Smooth muscle cell (in vitro differentiated cells): ENCODE measurements around the gene MYOM1. TPM values are rescaled to one million over a fixed set of nuclear protein-coding genes. Genes with fewer than 3 reads are reported as not detected.
"Not testable (repeated sequence)": the region's sequence is repeated elsewhere in the genome, so short reads cannot be mapped to it uniquely, and the experiment has no call there.

Experiments used
- DNase-seq: peaks from one replicate; lab custom pipeline; 2025; ENCODE audit not compliant: unreplicated experiment; lab: John Stamatoyannopoulos, UW
- H2AFZ ChIP-seq: fragments of 200-600 bp; sonication (generic); 2 replicates; pipeline ENCODE4 v1.6.0; 2016; ENCODE audit warnings: antibody characterized with exemption, low read depth, mild to moderate bottlenecking
- H3F3A ChIP-seq: fragments of 200-600 bp; sonication (generic); 2 replicates; pipeline ENCODE4 v1.6.0; 2017; ENCODE audit warnings: antibody characterized with exemption, low read depth
- H3K27ac ChIP-seq: fragments of 200-600 bp; sonication (generic); 2 replicates; pipeline ENCODE4 v1.5.1; 2016; ENCODE audit warnings: low read depth, mild to moderate bottlenecking
- H3K27me3 ChIP-seq: fragments of 200-600 bp; sonication (generic); 2 replicates; pipeline ENCODE4 v1.6.1; 2016; ENCODE audit warnings: low read depth, mild to moderate bottlenecking
- H3K36me3 ChIP-seq: fragments of 200-600 bp; sonication (generic); 2 replicates; pipeline ENCODE4 v1.5.1; 2016; ENCODE audit warnings: low read depth
- H3K4me1 ChIP-seq: fragments of 200-600 bp; sonication (generic); 2 replicates; pipeline ENCODE4 v1.5.1; 2016; ENCODE audit warnings: low read depth
- H3K4me2 ChIP-seq: fragments of 200-600 bp; sonication (generic); 2 replicates; pipeline ENCODE4 v1.6.0; 2016; ENCODE audit warnings: mild to moderate bottlenecking
- H3K4me3 ChIP-seq: fragments of 200-600 bp; sonication (generic); 2 replicates; pipeline ENCODE4 v1.5.1; 2016; ENCODE audit warnings: mild to moderate bottlenecking
- H3K79me2 ChIP-seq: fragments of 200-600 bp; sonication (generic); 2 replicates; pipeline ENCODE4 v1.6.0; 2016; ENCODE audit warnings: low read depth, mild to moderate bottlenecking
- H3K9ac ChIP-seq: fragments of 200-600 bp; sonication (generic); 2 replicates; pipeline ENCODE4 v1.6.0; 2016; ENCODE audit warnings: low read depth
- H3K9me3 ChIP-seq: fragments of 200-600 bp; sonication (generic); replicated peaks from 2 replicates; pipeline ENCODE4 v1.5.1; 2016; ENCODE audit warnings: low read depth
- H4K20me1 ChIP-seq: fragments of 200-600 bp; sonication (generic); 2 replicates; pipeline ENCODE4 v1.6.0; 2016; ENCODE audit warnings: low read depth
- CTCF ChIP-seq: fragments of 200-600 bp; sonication (generic); IDR thresholded peaks from 2 replicates; pipeline ENCODE4 v1.5.1; 2017; ENCODE audit warnings: borderline replicate concordance, mild to moderate bottlenecking, antibody characterized with exemption; ENCODE audit not compliant: insufficient read depth, poor library complexity, severe bottlenecking
- WGBS: methylation state at CpG from one replicate; pipeline ENCODE4 v1.1.7; 2016; ENCODE audit warnings: low lambda C conversion rate; 5-methylcytosine and 5-hydroxymethylcytosine counted together
- polyA plus RNA-seq: library from polyadenylated mRNA; unstranded; fragments of >200 nt; fragmentation: Nextera tagmentation; extraction: Ambion mirVana; gene quantifications from 2 replicates; pipeline ENCODE4 v1.2.1, GENCODE V29; 2016
- small RNA-seq: library from RNA; depleted of rRNA; stranded (forward); fragments of <200 nt; gene quantifications from one replicate; pipeline ENCODE3, GENCODE V24; 2014
- total RNA-seq: library from RNA; depleted of rRNA; stranded (reverse); fragments of >200 nt; gene quantifications from 2 replicates; pipeline ENCODE4 v1.2.3, GENCODE V29; 2014

The MYOM1 gene
- total and polyA plus RNA-seq, 2 experiments from 2014 or later = 0.40 to 0.87 TPM

DNA sequence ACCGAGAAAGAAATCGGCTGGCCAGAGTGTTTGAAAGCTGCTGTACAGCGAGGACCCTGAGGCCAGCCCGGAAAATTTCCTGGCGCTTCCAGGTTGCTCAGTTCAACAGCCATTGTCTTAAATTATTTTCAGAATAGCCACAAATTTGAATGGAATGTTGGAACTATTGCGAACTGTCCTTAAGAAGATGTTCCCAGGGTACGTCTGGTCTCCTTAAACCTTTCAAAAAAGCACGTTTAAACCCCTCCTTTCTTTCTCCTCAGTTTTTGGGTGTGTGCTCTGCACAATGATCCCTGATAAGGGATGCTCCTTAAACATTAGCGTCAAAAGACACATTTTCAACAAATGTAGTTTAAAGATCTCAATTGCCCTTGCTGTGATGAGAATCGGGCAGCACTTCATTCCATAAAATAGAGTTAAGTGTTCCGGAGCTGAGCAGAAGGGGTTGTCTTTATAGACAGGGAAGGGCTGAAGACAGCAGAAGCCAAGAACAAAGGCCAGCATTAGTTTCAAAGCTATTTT, 192.3 kb downstream of the MYOM1 start:
- no peak overlapping the region for H3K27ac ChIP-seq
- 67% methylated on average over 11 of the region's 11 CpGs for WGBS
- no peak for TF ChIP-seq CTCF
- H3K4me2 ChIP-seq = no peak overlapping the region
- no peaks in the 10 kb centered on the region for H3K79me2 ChIP-seq
- DNase-seq = no peak
- no peak overlapping the region for H3K9ac ChIP-seq
- H3K27me3 ChIP-seq = no peaks in the 10 kb centered on the region
- peaks cover 5% of the 10 kb centered on the region for H3F3A ChIP-seq
- H4K20me1 ChIP-seq = no peaks in the 10 kb centered on the region
- H3K36me3 ChIP-seq = no peaks in the 10 kb centered on the region
- H3K4me1 ChIP-seq = peaks cover 14% of the 10 kb centered on the region
- H3K4me3 ChIP-seq = no peak overlapping the region
- H3K9me3 ChIP-seq = no peaks in the 10 kb centered on the region
- peak overlapping the region; percentile 69 for H2AFZ ChIP-seq

DNA sequence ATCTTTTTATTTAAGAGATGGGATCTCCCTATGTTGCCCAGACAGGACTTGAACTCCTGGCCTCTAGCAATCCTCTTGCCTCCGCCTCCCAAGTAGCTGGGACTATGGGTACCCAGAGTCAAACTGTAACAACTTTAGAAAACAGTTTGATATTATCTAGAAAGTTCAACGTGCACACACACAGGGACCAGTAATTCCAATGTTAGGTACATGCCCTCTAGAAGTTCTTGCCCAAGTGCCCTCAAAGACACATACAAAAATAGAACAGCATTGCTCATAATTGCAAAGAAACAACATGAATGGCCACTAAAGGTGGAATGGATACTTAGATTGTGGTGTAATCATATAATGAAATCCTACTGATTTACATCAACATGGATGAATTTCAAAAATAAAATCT, 194.2 kb downstream of the MYOM1 start:
- Histone ChIP-seq H3K27me3 (no peaks in the 10 kb centered on the region), H3K4me1 (peaks cover 14% of the 10 kb centered on the region), H3K36me3 (no peaks in the 10 kb centered on the region), H3K9ac (no peak overlapping the region), H4K20me1 (no peaks in the 10 kb centered on the region), H3K4me3 (no peak overlapping the region), H3K79me2 (no peaks in the 10 kb centered on the region), H3K9me3 (no peaks in the 10 kb centered on the region), H3F3A (peaks cover 5% of the 10 kb centered on the region), H3K27ac (no peak overlapping the region), H3K4me2 (no peak overlapping the region), H2AFZ (no peak overlapping the region)
- no peak for DNase-seq
- WGBS = 98% methylated on average over 2 of the region's 2 CpGs
- no peak for TF ChIP-seq CTCF

DNA sequence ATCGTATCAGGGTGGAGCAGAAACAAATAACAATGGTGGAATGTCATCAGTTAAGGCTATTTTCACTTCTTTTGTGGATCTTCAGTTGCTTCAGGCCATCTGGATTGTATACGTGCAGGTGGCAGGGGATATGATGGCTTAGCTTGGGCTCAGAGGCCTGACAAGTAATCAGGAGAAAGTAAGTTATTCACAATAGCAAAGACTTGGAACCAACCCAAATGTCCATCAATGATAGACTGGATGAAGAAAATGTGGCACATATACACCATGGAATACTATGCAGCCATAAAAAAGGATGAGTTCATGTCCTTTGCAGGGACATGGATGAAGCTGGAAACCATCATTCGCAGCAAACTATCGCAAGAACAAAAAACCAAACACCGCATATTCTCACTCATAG, 196.2 kb downstream of the MYOM1 start:
- H3K4me1 ChIP-seq, H2AFZ ChIP-seq, H3K27me3 ChIP-seq, H4K20me1 ChIP-seq, H3K9me3 ChIP-seq, H3K79me2 ChIP-seq, H3K27ac ChIP-seq, H3F3A ChIP-seq, H3K4me3 ChIP-seq, H3K36me3 ChIP-seq, H3K4me2 ChIP-seq, H3K9ac ChIP-seq, DNase-seq: not testable (repeated sequence)
- WGBS = 100% methylated on average over 5 of the region's 5 CpGs

Small RNAs within 50 kb of the gene (small RNA-seq; reads per million reads assigned to genes)
- not detected for gene RF00156
- gene RNU7-25P = not detected

Other genes starting within 250 kb of the MYOM1 start
- 17.9 and 20.0 TPM in 2 replicates for gene LPIN2, start 206.8 kb downstream of the MYOM1 start, total RNA-seq
- 12.4 and 15.4 TPM in 2 replicates for gene LPIN2, start 206.8 kb downstream of the MYOM1 start, polyA plus RNA-seq
- 777 and 802 TPM in 2 replicates for gene MYL12A, start 27.8 kb upstream of the MYOM1 start, total RNA-seq
- gene MYL12A, start 27.8 kb upstream of the MYOM1 start, polyA plus RNA-seq = 915 and 953 TPM in 2 replicates
- gene MYL12B, start 42.2 kb upstream of the MYOM1 start, total RNA-seq = 368 and 427 TPM in 2 replicates
- 498 TPM in 2 replicates for gene MYL12B, start 42.2 kb upstream of the MYOM1 start, polyA plus RNA-seq
- gene TGIF1, start 230.2 kb upstream of the MYOM1 start, total RNA-seq = 143 and 165 TPM in 2 replicates
- 96.7 and 127 TPM in 2 replicates for gene TGIF1, start 230.2 kb upstream of the MYOM1 start, polyA plus RNA-seq